Measurements from ENCODE around the gene LAMA3.

The LAMA3 gene

GRCh38 chr18:23879966-23880565 lies 190.8 kb downstream of the LAMA3 start:
- H3K4me3 ChIP-seq (ENCODE audit: low read length): no peak overlapping the region
- DNase-seq (ENCODE audit: low read depth, low spot score): no peak

DNA sequence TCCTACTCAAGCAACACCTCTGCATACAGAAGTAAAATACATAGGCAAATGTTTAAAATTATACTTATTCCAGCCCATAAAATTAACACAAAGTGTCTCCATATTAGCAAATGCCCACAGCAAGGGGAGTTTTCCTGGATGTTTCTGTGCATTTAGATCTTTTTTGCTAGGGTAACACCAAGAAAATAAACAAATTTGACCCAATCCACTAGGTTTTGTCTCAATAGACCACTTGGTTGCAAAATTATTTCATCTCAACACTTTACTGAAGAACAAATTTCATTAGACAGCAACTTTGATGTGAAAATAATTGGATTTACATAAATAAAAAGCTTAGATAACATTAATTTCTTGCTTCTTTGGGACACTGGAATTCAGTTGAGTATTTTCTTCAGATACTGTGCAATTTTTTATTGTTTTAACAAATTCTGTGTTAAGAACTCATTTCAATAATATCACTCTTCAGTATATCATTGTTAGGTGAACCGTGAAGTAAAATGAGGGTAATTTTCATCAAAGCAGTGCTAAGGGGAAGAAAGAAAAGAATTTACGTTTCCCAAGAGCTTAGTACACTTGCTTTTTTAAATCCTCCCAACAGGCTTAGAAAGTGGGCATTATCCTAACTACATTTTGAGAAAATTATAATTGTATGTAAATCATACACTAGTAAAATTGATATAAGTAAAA lies 191.8 kb downstream of the LAMA3 start:
- DNase-seq (ENCODE audit: low read depth, low spot score): no peak

GRCh38 chr18:23881778-23882177 lies 192.5 kb downstream of the LAMA3 start:
- no peak overlapping the region for H3K4me3 ChIP-seq (ENCODE audit: low read length)
- DNase-seq (ENCODE audit: low read depth, low spot score): no peak

More for the DNA sequence above, 191.8 kb downstream of the LAMA3 start:
- no peak overlapping the region for H3K4me3 ChIP-seq (ENCODE audit: low read length)

DNA sequence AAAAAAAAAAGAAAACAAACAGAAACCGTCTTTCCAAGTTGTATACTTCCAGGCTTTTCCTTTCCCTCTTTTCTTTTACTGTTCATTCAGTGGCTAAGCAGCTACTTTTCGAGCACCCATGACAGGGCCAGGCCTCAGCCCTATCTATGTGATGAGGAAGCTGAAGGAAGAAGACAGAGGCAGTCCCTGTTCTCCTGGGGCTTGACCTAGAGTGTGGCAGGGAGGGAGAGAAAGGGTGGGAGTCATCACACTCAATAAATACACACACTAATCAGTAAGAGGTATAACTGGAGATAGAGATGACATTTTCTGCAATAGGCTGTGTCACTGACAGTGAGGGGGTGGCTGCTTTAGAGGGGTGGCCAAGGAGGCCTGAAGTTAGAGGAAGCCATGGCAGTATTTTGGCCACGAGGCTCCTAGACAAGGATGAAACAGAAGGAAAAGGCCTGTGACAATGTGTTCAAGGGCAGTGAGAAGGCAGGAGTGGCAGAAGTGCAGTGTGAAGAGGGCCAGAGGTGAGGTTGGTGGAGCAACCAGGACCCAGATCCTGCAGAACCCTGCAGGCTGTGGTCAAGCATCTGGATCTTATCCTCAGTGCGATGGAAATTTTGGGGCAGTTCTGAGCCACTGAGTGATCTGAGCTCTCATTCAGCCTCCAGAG lies 193.5 kb downstream of the LAMA3 start:
- H3K4me3 ChIP-seq (ENCODE audit: low read length): no peak overlapping the region
- DNase-seq (ENCODE audit: low read depth, low spot score): no peak

- no peak for DNase-seq (ENCODE audit: low read depth, low spot score)
- H3K4me3 ChIP-seq (ENCODE audit: low read length): no peak overlapping the region
These were observed 194.1 kb downstream of the LAMA3 start for GRCh38 chr18:23883277-23883790.

DNA sequence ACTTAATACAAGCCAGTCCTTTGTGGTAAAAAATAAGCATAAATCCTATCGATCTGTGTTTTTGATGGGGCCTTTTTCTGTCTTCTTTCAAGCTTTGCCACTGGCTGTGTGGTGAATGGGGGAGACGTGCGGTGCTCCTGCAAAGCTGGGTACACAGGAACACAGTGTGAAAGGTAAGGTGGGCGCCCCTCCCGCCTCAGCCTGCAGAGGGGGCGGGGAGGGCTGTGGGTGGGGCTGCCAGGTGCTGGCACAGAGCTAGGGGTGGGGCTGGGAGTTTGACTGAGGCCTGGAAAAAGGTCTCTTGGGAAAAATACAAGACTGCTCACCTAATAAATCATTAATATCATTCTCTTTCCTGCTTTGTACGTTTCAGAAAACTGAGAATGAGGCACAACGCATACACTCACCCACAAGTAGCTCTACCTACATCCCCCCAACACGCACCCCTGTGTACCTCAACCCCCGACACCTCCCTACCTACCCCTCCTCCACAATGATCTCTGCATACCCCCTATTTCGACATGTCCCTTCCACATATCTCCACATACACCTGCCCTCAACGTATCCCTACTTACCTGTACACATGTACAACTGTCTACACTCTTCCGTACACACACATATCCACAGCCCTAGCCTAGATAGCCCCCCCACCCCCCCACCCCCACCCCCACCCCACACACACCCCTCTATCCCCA lies 195.6 kb downstream of the LAMA3 start:
- DNase-seq (ENCODE audit: low read depth, low spot score): no peak
- H3K4me3 ChIP-seq (ENCODE audit: low read length): no peak overlapping the region

DNA sequence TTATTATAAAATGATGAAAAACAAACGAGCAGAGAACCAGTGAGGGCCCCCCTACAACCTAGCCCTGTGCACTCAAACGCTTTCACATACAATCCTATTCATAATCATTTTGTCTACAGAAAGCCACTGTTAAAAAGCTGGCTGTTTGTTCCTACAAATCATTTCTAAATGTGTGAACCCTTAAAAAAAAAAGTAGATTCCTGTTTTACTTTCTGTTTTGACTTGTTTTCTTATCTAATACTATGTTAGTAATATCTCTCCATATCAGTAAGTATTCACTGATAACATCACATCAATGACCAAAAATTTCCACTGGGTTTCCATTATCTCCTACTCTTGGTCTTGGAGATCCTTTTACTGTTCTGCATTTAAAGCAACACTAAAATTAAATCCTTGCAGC lies 196.5 kb downstream of the LAMA3 start:
- DNase-seq (ENCODE audit: low read depth, low spot score): no peak
- H3K4me3 ChIP-seq (ENCODE audit: low read length): no peak overlapping the region

DNA sequence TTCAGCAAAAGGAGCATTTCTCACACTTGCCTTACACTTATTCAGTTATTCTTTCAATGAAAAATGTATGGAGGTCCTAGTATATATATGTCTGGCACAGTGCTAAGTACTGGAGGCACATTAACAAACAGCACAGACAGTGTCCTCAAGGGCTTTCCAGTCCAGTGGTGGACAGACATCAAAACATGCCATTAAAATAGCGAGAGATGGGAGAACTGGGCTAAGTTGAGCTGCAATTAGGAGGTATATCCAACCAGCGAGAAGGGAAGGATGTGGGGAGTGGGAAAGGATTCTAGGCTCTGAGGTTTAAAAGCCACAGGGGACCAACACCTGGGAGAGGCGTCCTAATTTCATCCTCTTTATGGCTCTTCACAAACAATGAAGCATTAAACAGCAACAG lies 197.8 kb downstream of the LAMA3 start:
- no peak for DNase-seq (ENCODE audit: low read depth, low spot score)
- H3K4me3 ChIP-seq (ENCODE audit: low read length): no peak overlapping the region

- no peak overlapping the region for H3K4me3 ChIP-seq (ENCODE audit: low read length)
- DNase-seq (ENCODE audit: low read depth, low spot score): no peak
These were observed 198.2 kb downstream of the LAMA3 start for GRCh38 chr18:23887493-23887892.

DNA sequence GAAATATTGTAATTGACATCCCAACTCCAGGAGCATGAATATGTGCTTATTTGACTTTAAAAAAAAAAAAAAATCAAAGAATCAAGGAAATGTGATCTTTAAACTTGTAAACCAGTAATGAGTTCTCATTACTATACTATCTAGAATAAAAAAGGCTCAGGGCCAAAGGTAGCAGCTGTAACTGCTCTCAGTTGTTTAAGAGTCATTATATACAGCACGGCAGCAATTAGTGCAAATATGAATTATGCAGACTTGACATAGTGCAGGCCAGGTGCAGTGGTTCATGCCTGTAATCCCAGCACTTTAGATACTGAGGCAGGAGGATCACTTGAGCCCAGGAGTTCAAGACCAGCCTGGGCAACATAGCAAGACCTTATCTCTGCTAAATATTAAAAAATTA lies 199.6 kb downstream of the LAMA3 start:
- no peak overlapping the region for H3K4me3 ChIP-seq (ENCODE audit: low read length)
- no peak for DNase-seq (ENCODE audit: low read depth, low spot score)

- DNase-seq (ENCODE audit: low read depth, low spot score): no peak
- no peak overlapping the region for H3K4me3 ChIP-seq (ENCODE audit: low read length)
These were observed 200.7 kb downstream of the LAMA3 start for GRCh38 chr18:23889907-23890306.

DNA sequence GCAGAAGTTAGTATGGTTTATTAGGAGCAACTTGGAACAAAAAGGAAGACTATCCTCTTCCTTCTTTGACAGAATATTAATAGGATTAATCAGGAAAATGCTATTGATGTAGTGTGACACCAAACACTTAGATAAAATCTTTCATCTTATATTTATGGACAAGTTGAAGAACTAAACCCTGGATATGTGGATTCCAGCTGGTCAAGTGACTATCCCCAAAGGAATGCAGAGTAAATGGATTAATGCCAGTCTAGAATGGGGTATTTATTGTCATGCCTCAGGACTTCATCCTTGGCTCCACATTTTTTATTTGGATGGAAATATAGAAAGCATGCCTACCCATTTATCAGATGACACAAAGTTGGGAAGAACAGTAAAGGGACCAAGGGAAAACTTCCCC lies 201.3 kb downstream of the LAMA3 start:
- H3K4me3 ChIP-seq (ENCODE audit: low read length): no peak overlapping the region
- DNase-seq (ENCODE audit: low read depth, low spot score): no peak

DNA sequence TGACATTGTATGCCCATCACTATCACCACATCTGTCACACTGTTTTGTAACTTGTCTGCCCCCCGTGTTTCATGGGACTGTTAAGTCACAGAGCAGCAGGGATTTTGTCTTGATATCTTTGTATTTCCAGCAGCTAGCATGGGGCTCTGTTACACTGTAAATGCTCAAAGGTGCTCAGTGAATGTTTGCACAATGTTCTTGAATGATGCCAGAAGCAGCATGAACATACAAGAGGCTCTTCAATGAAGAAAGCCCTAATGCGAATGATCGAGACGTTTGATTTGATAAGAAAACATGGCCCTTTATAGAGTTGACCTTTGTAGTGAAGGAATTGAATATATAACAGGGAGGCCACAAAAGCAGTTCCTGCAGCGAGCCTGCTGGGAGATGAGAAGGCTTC lies 204.4 kb downstream of the LAMA3 start:
- H3K4me3 ChIP-seq (ENCODE audit: low read length): no peak overlapping the region
- no peak for DNase-seq (ENCODE audit: low read depth, low spot score)

- DNase-seq (ENCODE audit: low read depth, low spot score): no peak
These were observed 205.5 kb downstream of the LAMA3 start for GRCh38 chr18:23894661-23895175.

GRCh38 chr18:23897291-23897690 lies 208.0 kb downstream of the LAMA3 start:
- DNase-seq (ENCODE audit: low read depth, low spot score): no peak
- H3K4me3 ChIP-seq (ENCODE audit: low read length): no peak overlapping the region

More at GRCh38 chr18:23894661-23895175, 205.5 kb downstream of the LAMA3 start:
- no peak overlapping the region for H3K4me3 ChIP-seq (ENCODE audit: low read length)

DNA sequence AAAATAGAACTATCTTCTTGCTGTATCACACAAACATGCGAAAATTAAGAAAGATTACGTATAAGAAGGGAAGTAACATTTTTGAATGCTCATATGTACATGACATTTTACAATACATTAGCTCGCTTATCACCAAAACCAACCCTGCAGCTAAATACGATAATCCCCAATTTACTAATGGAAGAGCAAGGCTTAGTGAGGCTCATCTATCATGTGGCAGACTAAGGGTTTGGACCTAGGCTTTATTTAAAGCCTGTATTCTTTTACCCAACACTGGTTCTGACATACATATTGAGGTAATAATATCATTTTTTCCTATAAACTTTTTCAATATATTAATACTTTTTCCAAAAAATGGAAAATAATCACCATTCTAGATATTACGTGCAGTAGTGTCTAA lies 208.5 kb downstream of the LAMA3 start:
- no peak for DNase-seq (ENCODE audit: low read depth, low spot score)
- no peak overlapping the region for H3K4me3 ChIP-seq (ENCODE audit: low read length)

- DNase-seq (ENCODE audit: low read depth, low spot score): no peak
- no peak overlapping the region for H3K4me3 ChIP-seq (ENCODE audit: low read length)
These were observed 211.7 kb downstream of the LAMA3 start for GRCh38 chr18:23900994-23901393.

- no peak for DNase-seq (ENCODE audit: low read depth, low spot score)
- no peak overlapping the region for H3K4me3 ChIP-seq (ENCODE audit: low read length)
These were observed 213.1 kb downstream of the LAMA3 start for GRCh38 chr18:23902396-23902795.

GRCh38 chr18:23903971-23904370 lies 214.7 kb downstream of the LAMA3 start:
- no peak for DNase-seq (ENCODE audit: low read depth, low spot score)
- no peak overlapping the region for H3K4me3 ChIP-seq (ENCODE audit: low read length)

- no peak for DNase-seq (ENCODE audit: low read depth, low spot score)
- no peak overlapping the region for H3K4me3 ChIP-seq (ENCODE audit: low read length)
These were observed 217.4 kb downstream of the LAMA3 start for GRCh38 chr18:23906658-23907057.

All from Jurkat, Clone E6-1 (cell line).